Activated CD4-positive, alpha-beta T cell treated with anti-CD3 and anti-CD28 coated beads for 36 hours (primary cell): ENCODE data around the gene PATJ. TPM values are rescaled to one million over a fixed set of nuclear protein-coding genes. Genes with fewer than 3 reads are reported as not detected.
"Not testable (repeated sequence)": the region's sequence is repeated elsewhere in the genome, so short reads cannot be mapped to it uniquely, and the experiment has no call there.

Experiments used
- ATAC-seq: fragments of 200-7000 bp; cut with Tn5 transposase; one replicate; pipeline ENCODE4 v1.10.0; 2021; ENCODE audit warnings: mild to moderate bottlenecking, moderate library complexity
- CTCF ChIA-PET: fragments of 350-600 bp; sonication (Branson Sonifier 250); formaldehyde crosslinking; loops from one replicate; lab custom pipeline; 2021; ENCODE audit warnings: antibody characterized with exemption; lab: Charles Lee
- POLR2A ChIA-PET: fragments of 350-600 bp; sonication (Branson Sonifier 250); formaldehyde crosslinking; loops from one replicate; lab custom pipeline; 2021; ENCODE audit warnings: antibody characterized with exemption, inconsistent platforms; lab: Charles Lee
- DNase-seq: peaks from one replicate; pipeline ENCODE4 v3.0.0-alpha.2; 2020
- H3K27ac Mint-ChIP-seq: one replicate; pipeline ENCODE4 v1.8.0; 2021; ENCODE audit warnings: mixed read lengths
- H3K27me3 Mint-ChIP-seq: one replicate; pipeline ENCODE4 v1.8.0; 2021; ENCODE audit warnings: mixed read lengths
- H3K36me3 Mint-ChIP-seq: one replicate; pipeline ENCODE4 v1.8.0; 2021; ENCODE audit warnings: low read depth, mixed read lengths
- H3K4me1 Mint-ChIP-seq: one replicate; pipeline ENCODE4 v1.8.0; 2021; ENCODE audit warnings: mixed read lengths
- H3K4me3 Mint-ChIP-seq: one replicate; pipeline ENCODE4 v1.8.0; 2021; ENCODE audit warnings: mild to moderate bottlenecking, moderate library complexity, mixed read lengths
- H3K9me3 Mint-ChIP-seq: one replicate; pipeline ENCODE4 v1.8.0; 2021; ENCODE audit warnings: low read depth, mixed read lengths
- intact Hi-C, 2 experiments: fragments of 100-400 bp; cut with DNase I in 1 of 2; cut with micrococcal nuclease in 1 of 2; formaldehyde crosslinking; loops; one replicate each; pipeline versions ENCODE4 v1.14.2 to v1.15.1; 2022 to 2024; cut with DNase I, micrococcal nuclease
- total RNA-seq, 2 experiments: library from RNA; stranded (reverse); gene quantifications; one replicate each; pipeline ENCODE4 v1.2.3, GENCODE V29; 2021

Gene PATJ
- total RNA-seq, 2 experiments from 2014 or later = 12.6 to 12.8 TPM

DNA sequence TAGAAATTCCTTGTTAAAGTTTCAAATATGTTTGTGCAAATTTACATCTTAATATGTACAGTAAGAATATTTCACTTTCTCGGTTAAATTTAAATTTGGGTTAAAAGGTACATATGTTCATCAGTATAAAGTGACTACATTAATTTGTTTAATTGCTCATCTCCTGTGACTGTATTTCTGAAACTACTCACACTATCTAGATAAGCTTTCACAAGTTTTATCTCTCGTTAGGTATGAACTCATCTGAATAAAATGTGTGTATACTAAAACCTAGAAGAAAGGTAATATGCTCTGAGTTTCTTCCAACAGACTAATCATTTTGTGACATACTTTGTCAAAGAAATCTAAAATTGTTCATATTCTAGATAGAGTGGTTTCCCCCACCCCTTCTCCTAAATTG, 150.7 kb downstream of the PATJ start:
- ChIA-PET CTCF (no interaction called here), POLR2A (no interaction called here)
- intact Hi-C loops = no loop called here
- peak; percentile 39 for ATAC-seq
- Mint-ChIP-seq H3K4me1 (no peaks in the 10 kb centered on the region), H3K27ac (no peak overlapping the region), H3K4me3 (no peak overlapping the region), H3K9me3 (peaks cover 3% of the 10 kb centered on the region), H3K27me3 (no peaks in the 10 kb centered on the region), H3K36me3 (peaks cover 15% of the 10 kb centered on the region)
- DNase-seq = no peak

DNA sequence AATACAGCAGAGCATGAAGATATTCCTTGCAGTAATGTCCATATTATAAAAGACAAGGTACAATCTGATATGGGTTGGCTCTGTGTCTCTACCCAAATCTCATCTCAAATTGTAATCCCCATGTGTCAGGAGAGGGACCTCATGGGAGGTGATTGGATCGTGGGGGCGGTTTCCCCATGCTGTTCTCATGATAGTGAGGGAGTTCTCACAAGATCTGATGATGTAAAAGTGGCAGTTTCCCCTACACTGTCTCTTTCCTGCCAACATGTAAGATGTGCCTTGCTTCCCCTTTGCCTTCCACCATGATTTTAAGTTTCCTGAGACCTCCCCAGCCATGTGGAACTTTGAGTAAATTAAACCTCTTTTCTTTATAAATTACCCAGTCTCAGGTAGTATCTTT, 152.0 kb downstream of the PATJ start:
- POLR2A ChIA-PET, H3K4me1 Mint-ChIP-seq, intact Hi-C loops, H3K27ac Mint-ChIP-seq, H3K9me3 Mint-ChIP-seq, DNase-seq, H3K27me3 Mint-ChIP-seq, H3K4me3 Mint-ChIP-seq, CTCF ChIA-PET, ATAC-seq: not testable (repeated sequence)
- H3K36me3 Mint-ChIP-seq = peaks cover 15% of the 10 kb centered on the region

DNA sequence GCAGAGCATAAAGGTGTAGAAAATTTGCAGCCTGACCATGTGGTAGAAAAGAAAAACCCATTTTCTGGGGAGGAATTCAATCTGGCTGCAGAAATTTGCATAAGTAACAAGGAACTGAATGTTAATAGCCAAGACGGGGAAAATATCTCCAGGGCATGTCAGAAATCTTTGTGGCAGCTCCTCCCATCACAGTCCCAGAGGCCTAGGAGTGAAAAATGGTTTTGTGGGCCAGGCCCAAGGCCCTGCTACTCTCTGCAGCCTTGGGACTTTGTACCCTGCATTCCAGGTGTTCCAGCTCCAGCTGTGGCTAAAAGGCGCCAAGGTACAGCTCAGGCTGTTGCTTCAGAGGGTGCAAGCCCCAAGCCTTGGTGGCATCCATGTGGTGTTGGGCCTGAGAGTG, 152.9 kb downstream of the PATJ start:
- POLR2A ChIA-PET = no interaction called here
- intact Hi-C loops = no loop called here

DNA sequence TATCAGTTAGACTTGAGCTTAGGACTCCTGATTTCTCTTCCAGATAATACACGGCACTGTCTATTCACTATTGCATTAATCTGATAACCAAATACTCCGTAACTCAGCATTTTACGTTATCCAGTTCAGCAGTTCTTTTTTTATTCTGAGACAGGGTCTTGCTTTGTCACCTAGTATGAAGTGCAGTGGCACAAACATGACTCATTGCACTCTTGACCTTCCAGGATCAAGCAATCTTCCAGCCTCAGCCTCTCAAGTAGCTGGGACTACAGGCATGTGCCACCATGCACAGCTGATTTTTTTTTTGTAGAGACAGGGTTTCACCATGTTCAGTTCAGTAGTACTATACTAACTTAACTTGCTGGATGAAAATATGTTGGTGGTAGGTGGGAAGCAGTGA, 156.4 kb downstream of the PATJ start:
- POLR2A ChIA-PET = no interaction called here
- no peak overlapping the region for H3K4me3 Mint-ChIP-seq
- no peaks in the 10 kb centered on the region for H3K27me3 Mint-ChIP-seq
- CTCF ChIA-PET = interaction anchor here (0.6 to 1.1 kb wide), 2 partner anchors 19 to 737 kb away, joined by 4 to 5 read pairs; no protein-coding TSS in a partner anchor
- peaks cover 26% of the 10 kb centered on the region for H3K36me3 Mint-ChIP-seq
- peaks cover 3% of the 10 kb centered on the region for H3K9me3 Mint-ChIP-seq
- DNase-seq = no peak
- intact Hi-C loops = no loop called here
- H3K4me1 Mint-ChIP-seq = no peaks in the 10 kb centered on the region
- no peak overlapping the region for H3K27ac Mint-ChIP-seq
- no peak for ATAC-seq

More for the DNA sequence above, 152.9 kb downstream of the PATJ start:
- Mint-ChIP-seq H3K27me3 (no peaks in the 10 kb centered on the region), H3K4me1 (no peaks in the 10 kb centered on the region), H3K27ac (no peak overlapping the region), H3K9me3 (peaks cover 3% of the 10 kb centered on the region), H3K4me3 (no peak overlapping the region), H3K36me3 (peaks cover 19% of the 10 kb centered on the region)
- CTCF ChIA-PET = interaction anchor here (0.7 to 1.0 kb wide), 2 partner anchors 8 to 79 kb away, joined by 3 to 4 read pairs; no protein-coding TSS in a partner anchor
- DNase-seq (no peak), ATAC-seq (no peak)

DNA sequence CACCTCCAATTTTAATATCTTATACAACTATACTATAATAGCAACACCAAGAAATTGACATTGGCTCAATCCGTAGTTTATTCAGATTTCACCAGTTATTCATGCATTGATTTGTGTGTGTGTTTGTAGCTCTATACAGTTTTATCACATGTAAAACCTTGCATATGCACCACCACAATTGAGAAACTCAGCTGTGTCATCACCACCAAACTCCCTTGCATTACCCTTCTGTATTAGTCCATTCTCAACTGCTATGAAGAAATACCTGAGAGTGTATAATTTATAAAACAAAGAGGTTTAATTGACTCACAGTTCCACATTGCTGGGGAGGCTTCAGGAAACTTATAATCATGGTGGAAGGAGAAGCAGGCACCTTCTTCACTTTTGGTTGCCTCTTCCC, 162.1 kb downstream of the PATJ start:
- Mint-ChIP-seq H3K4me3 (no peak overlapping the region), H3K9me3 (no peaks in the 10 kb centered on the region), H3K27ac (no peak overlapping the region), H3K4me1 (no peaks in the 10 kb centered on the region), H3K27me3 (no peaks in the 10 kb centered on the region), H3K36me3 (peaks cover 20% of the 10 kb centered on the region)
- ATAC-seq (no peak), DNase-seq (no peak)
- intact Hi-C loops = no loop called here
- CTCF ChIA-PET = no interaction called here
- POLR2A ChIA-PET = no interaction called here

DNA sequence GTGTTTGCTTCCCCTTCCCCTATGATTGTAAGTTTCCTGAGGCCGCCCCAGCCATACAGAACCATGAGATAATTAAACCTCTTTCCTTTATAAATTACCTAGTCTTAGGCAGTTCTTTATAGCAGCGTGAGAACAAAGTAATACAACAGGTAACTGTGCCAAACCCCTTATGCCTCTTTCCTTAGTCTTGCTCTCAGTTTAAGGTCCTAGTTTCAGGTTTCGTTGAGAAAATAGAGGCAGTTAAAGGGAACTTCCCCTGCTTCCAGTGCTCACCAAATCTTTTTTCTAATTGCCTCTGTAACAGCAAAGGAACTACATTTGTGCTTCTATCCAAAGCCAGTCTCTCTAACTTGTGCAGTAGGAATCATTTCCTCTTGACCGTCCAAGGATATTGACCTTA, 164.8 kb downstream of the PATJ start:
- ATAC-seq (no peak), DNase-seq (no peak)
- Mint-ChIP-seq H3K27ac (no peak overlapping the region), H3K27me3 (no peaks in the 10 kb centered on the region), H3K4me3 (no peak overlapping the region), H3K36me3 (peaks cover 10% of the 10 kb centered on the region), H3K4me1 (no peaks in the 10 kb centered on the region), H3K9me3 (no peaks in the 10 kb centered on the region)
- intact Hi-C loops = no loop called here
- ChIA-PET CTCF (no interaction called here), POLR2A (no interaction called here)

DNA sequence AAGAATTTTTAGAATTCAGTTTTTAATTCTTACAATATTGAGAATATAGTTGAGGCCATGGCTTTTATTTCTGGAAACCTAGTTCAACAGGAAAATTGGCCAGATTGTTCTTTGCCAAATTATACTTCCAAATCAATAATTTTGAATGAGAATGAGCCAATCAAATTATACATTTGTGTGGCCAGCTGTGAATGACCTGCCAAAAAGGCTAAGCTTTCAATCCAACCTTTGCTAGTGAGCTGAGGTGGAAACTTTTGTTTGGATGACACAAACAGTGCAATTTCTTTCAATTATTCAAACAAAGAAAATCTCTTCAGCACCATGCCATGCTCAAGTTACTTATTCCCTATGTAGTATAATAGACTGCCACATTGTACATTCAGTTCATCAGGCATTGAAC, 167.8 kb downstream of the PATJ start:
- H3K27ac Mint-ChIP-seq = no peak overlapping the region
- intact Hi-C loops = no loop called here
- POLR2A ChIA-PET = no interaction called here

DNA sequence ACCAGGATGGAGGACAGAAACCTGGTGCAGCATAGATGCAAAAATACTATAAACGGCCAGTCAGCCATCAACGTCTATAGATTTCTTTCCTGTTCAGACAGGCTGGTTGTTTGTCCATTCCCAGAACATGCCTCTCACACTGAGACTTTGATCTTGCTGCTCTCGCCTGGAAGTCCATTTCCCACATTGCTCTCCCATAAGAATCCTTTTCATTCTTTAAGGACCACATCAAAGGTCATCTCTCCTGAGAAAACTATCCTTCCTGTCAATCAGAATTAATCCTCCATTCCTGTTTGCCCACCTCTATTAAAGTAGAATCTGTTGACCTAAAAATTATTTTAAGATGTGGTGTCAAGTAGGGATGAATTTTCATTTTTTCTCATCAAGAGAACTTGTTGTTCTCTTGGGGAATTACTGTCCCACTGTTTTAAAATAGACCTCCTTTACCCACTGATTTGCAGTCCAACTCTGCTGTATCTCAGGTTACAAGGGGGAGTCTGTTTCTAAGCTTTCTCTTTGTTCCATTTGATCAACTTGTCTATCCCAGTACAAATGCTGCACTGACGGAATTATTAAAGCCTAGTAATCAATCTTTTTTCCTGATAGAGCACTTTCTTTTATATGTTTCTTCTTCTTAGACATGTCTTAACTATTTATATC, 172.7 kb downstream of the PATJ start:
- POLR2A ChIA-PET = no interaction called here
- no peak overlapping the region for H3K4me3 Mint-ChIP-seq
- DNase-seq (no peak), ATAC-seq (no peak)
- intact Hi-C loops = no loop called here
- H3K36me3 Mint-ChIP-seq = peaks cover 18% of the 10 kb centered on the region
- CTCF ChIA-PET = no interaction called here
- no peaks in the 10 kb centered on the region for H3K9me3 Mint-ChIP-seq
- H3K4me1 Mint-ChIP-seq = no peaks in the 10 kb centered on the region
- no peak overlapping the region for H3K27ac Mint-ChIP-seq
- no peaks in the 10 kb centered on the region for H3K27me3 Mint-ChIP-seq

More for the DNA sequence above, 167.8 kb downstream of the PATJ start:
- CTCF ChIA-PET = interaction anchor here (1.1 kb wide), 1 partner anchor 9 kb away, joined by 3 read pairs; no protein-coding TSS in a partner anchor
- Mint-ChIP-seq H3K36me3 (peaks cover 14% of the 10 kb centered on the region), H3K4me3 (no peak overlapping the region), H3K4me1 (no peaks in the 10 kb centered on the region), H3K9me3 (no peaks in the 10 kb centered on the region), H3K27me3 (no peaks in the 10 kb centered on the region)
- ATAC-seq = no peak
- DNase-seq = no peak

DNA sequence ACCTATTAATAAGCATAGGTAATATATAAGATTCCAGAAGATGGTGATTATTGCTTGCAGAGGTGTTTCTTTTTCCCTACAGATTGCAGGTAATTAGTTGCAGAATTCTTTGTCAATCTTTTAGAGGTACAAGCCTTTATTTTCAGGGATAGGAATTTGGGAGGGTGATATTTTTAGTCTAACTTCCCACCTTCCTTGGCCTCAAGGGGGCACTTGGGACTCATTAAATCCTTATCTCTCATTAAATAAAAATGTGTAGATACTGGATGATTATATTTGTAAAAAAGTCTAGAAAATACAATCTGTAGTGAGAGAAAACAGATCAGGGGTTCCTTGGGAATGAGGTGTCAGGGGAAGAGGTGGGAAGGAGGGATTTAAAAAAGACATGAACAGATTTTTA, 179.2 kb downstream of the PATJ start:
- H3K4me3 Mint-ChIP-seq = no peak overlapping the region
- H3K4me1 Mint-ChIP-seq = no peaks in the 10 kb centered on the region
- POLR2A ChIA-PET = no interaction called here
- ATAC-seq (no peak), DNase-seq (no peak)
- H3K27ac Mint-ChIP-seq = no peak overlapping the region
- H3K36me3 Mint-ChIP-seq = peaks cover 21% of the 10 kb centered on the region
- no peaks in the 10 kb centered on the region for H3K9me3 Mint-ChIP-seq
- H3K27me3 Mint-ChIP-seq = no peaks in the 10 kb centered on the region
- CTCF ChIA-PET = no interaction called here
- intact Hi-C loops = no loop called here

DNA sequence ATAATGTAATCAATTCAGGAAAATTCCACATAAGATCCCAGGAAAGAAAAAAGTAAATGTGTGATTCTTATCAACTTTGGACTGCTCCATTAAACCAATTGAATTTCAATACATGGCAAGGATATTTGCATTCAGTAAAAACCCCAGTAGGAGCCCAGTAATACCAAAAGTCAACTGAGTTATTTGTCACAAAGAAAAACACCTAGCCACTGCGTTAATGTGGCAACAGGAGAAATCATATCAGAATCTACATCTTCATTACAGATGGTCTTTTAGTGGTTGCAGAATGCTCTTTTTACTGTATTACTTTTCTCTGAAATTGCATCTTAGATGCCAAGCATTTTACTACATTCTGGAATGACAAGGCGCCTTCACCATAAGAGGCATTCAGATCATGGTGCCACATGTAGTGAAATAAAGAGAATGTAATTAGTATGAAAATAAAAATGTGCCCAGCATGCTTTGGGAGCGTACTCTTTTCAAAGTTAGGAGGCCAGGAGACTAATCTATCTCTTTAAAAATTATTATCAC, 180.7 kb downstream of the PATJ start:
- H3K4me1 Mint-ChIP-seq = no peaks in the 10 kb centered on the region
- CTCF ChIA-PET = no interaction called here
- POLR2A ChIA-PET = no interaction called here
- DNase-seq (no peak), ATAC-seq (no peak)
- H3K9me3 Mint-ChIP-seq = no peaks in the 10 kb centered on the region
- intact Hi-C loops = no loop called here
- no peak overlapping the region for H3K4me3 Mint-ChIP-seq
- H3K27ac Mint-ChIP-seq = no peak overlapping the region
- peaks cover 21% of the 10 kb centered on the region for H3K36me3 Mint-ChIP-seq
- H3K27me3 Mint-ChIP-seq = no peaks in the 10 kb centered on the region

DNA sequence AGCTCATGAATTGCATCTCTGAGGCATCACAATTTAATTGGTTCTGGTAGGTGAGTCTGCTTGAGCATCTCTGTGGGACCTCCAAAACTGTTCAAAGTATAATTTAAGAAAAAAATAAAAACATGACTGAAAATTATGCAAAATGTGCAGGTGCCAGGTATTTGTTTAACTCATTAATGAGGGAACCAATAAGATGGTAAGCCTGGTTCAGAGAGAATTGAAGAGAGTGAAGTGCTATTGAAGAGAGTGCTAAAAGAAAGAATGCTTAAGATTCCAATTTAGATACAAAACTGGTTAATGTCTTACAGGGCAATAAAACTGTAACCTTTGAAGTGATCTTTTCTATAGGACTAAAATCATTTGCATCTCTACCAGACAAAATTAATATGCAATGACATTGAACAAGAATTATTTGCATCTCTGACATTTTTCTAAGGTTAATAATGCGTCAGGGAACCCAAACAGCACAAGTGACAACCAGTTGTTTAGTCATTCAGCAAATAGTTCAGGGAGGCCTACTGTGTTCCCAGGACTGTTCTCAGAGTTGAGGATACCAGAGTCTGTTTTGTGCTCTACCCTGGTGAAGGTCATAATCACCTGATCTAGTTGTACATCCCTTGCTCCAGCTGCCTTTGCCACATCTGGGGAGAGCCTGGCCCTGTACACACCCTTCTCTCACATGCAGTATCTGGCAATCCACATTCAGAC, 183.5 kb downstream of the PATJ start:
- Mint-ChIP-seq H3K4me3 (no peak overlapping the region), H3K27me3 (no peaks in the 10 kb centered on the region), H3K27ac (no peak overlapping the region), H3K4me1 (no peaks in the 10 kb centered on the region), H3K36me3 (peaks cover 13% of the 10 kb centered on the region), H3K9me3 (no peaks in the 10 kb centered on the region)
- intact Hi-C loops = no loop called here
- POLR2A ChIA-PET = no interaction called here
- CTCF ChIA-PET = no interaction called here
- ATAC-seq (no peak), DNase-seq (no peak)

DNA sequence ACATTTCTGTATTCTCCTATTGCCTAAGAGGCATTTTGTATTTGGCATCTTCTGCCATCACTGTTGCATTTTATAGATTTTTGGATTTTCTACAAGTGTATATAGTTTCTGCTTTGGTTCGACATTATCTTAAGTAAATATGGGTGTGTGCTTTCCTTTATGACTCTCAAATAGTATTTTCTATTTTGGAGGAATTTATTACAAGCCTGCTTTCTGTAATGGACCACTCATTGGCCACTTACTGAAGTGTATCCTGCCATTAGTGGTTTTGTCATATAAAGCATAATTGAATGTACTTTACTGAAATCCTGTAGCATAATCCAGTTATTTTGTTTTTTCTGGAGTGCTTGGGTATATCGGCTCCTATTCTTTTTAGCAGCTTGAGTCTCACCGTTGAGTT, 184.3 kb downstream of the PATJ start:
- POLR2A ChIA-PET = no interaction called here
- Mint-ChIP-seq H3K4me1 (no peaks in the 10 kb centered on the region), H3K4me3 (no peak overlapping the region), H3K9me3 (no peaks in the 10 kb centered on the region), H3K27ac (no peak overlapping the region), H3K36me3 (peaks cover 13% of the 10 kb centered on the region), H3K27me3 (no peaks in the 10 kb centered on the region)
- no peak for ATAC-seq
- intact Hi-C loops = no loop called here
- CTCF ChIA-PET = no interaction called here
- no peak for DNase-seq
